CD14-positive monocyte (primary cell): Measurements from ENCODE around the gene MRM3. TPM values are rescaled to one million over a fixed set of nuclear protein-coding genes. Genes with fewer than 3 reads are reported as not detected.

Source experiments
- DNase-seq, 3 donors: peaks; one replicate each; pipeline ENCODE4 v3.0.0-alpha.2; 2011 to 2022
- H2AFZ ChIP-seq: 2 replicates; pipeline ENCODE4 v1.6.0; 2012; ENCODE audit warnings: mild to moderate bottlenecking, low read depth, low read length, inconsistent platforms; ENCODE audit not compliant: insufficient read depth, poor library complexity, severe bottlenecking
- H3K27ac ChIP-seq, 2 donors: 1 replicate in 1 of 2; 2 replicates in 1 of 2; pipeline ENCODE4 v1.5.1; 2012 to 2013; ENCODE audit warnings: low read length in 2 of 2, control low read depth in 1 of 2, inconsistent platforms in 1 of 2, low read depth in 1 of 2, mild to moderate bottlenecking in 1 of 2
- H3K27me3 ChIP-seq, 2 donors: one replicate each; pipeline versions ENCODE4 v1.6.0 to v1.6.1; 2011 to 2013; ENCODE audit warnings: low read length in 2 of 2; ENCODE audit not compliant: control insufficient read depth in 2 of 2, insufficient read depth in 2 of 2
- H3K36me3 ChIP-seq, 2 donors: replicated peaks in 1 of 2; 1 replicate in 1 of 2; 2 replicates in 1 of 2; pipeline versions ENCODE4 v1.5.1 to v1.6.1; 2012 to 2013; ENCODE audit warnings: low read length in 2 of 2, control low read depth in 1 of 2, inconsistent platforms in 1 of 2, mild to moderate bottlenecking in 1 of 2; ENCODE audit not compliant: insufficient read depth in 2 of 2, control insufficient read depth in 1 of 2
- H3K4me1 ChIP-seq, 2 donors: 1 replicate in 1 of 2; 2 replicates in 1 of 2; pipeline versions ENCODE4 v1.5.1 to v1.6.1; 2012 to 2013; ENCODE audit warnings: low read length in 2 of 2, control low read depth in 1 of 2, inconsistent platforms in 1 of 2, mild to moderate bottlenecking in 1 of 2, moderate library complexity in 1 of 2; ENCODE audit not compliant: insufficient read depth in 2 of 2, control insufficient read depth in 1 of 2
- H3K4me2 ChIP-seq: replicated peaks from 2 replicates; pipeline ENCODE3; 2012; ENCODE audit warnings: low read length, moderate library complexity, mild to moderate bottlenecking; ENCODE audit not compliant: poor library complexity, severe bottlenecking; ENCODE audit errors: extremely low read depth
- H3K4me3 ChIP-seq, 3 experiments: fragments of 200-600 bp in 1 of 3; sonication (generic) in 1 of 3; replicated peaks in 1 of 3; 1 replicate in 2 of 3; 2 replicates in 1 of 3; pipeline ENCODE4 v1.5.1; 2011 to 2013; ENCODE audit warnings: low read length in 3 of 3, mild to moderate bottlenecking in 3 of 3, control low read depth in 2 of 3, low read depth in 2 of 3, inconsistent platforms in 1 of 3, moderate library complexity in 1 of 3
- H3K79me2 ChIP-seq: 2 replicates; pipeline ENCODE4 v1.6.0; 2012; ENCODE audit warnings: mild to moderate bottlenecking, control low read depth, inconsistent platforms, low read length, moderate library complexity; ENCODE audit not compliant: insufficient read depth
- H3K9ac ChIP-seq: 2 replicates; pipeline ENCODE4 v1.6.0; 2017; ENCODE audit warnings: low read length, mild to moderate bottlenecking; ENCODE audit not compliant: insufficient read depth, poor library complexity, severe bottlenecking
- H3K9me3 ChIP-seq, 2 donors: replicated peaks in 1 of 2; 1 replicate in 1 of 2; 2 replicates in 1 of 2; pipeline versions ENCODE4 v1.5.1 to v1.6.1; 2012 to 2013; ENCODE audit warnings: low read length in 2 of 2, control low read depth in 1 of 2; ENCODE audit not compliant: control insufficient read depth in 1 of 2, insufficient read depth in 1 of 2
- H4K20me1 ChIP-seq: 2 replicates; pipeline ENCODE4 v1.6.0; 2012; ENCODE audit warnings: mild to moderate bottlenecking, low read length, control low read depth, moderate library complexity; ENCODE audit not compliant: insufficient read depth
- H3K27ac Mint-ChIP-seq, 7 donors: one replicate each; pipeline ENCODE4 v1.8.0; 2020; ENCODE audit warnings: mild to moderate bottlenecking in 7 of 7, mixed read lengths in 7 of 7, moderate library complexity in 6 of 7, inconsistent platforms in 2 of 7
- H3K27me3 Mint-ChIP-seq, 3 donors: one replicate each; pipeline ENCODE4 v1.8.0; 2021 to 2022; ENCODE audit warnings: low read depth in 3 of 3, mild to moderate bottlenecking in 3 of 3, mixed read lengths in 3 of 3, moderate library complexity in 3 of 3, inconsistent platforms in 1 of 3
- H3K36me3 Mint-ChIP-seq, 2 donors: one replicate each; pipeline ENCODE4 v1.8.0; 2020; ENCODE audit warnings: mixed read lengths in 2 of 2, inconsistent platforms in 1 of 2, mild to moderate bottlenecking in 1 of 2
- H3K4me1 Mint-ChIP-seq: one replicate; pipeline ENCODE4 v1.8.0; 2020; ENCODE audit warnings: mild to moderate bottlenecking, mixed read lengths
- H3K4me3 Mint-ChIP-seq, 2 donors: one replicate each; pipeline ENCODE4 v1.8.0; 2020; ENCODE audit warnings: mild to moderate bottlenecking in 2 of 2, mixed read lengths in 2 of 2, moderate library complexity in 1 of 2
- H3K9me3 Mint-ChIP-seq, 7 donors: one replicate each; pipeline ENCODE4 v1.8.0; 2020 to 2022; ENCODE audit warnings: mixed read lengths in 7 of 7, mild to moderate bottlenecking in 6 of 7, moderate library complexity in 6 of 7, inconsistent platforms in 2 of 7
- CTCF ChIP-seq: fragments of 200-600 bp; IDR thresholded peaks from one replicate; pipeline ENCODE4 v1.8.0; 2022; ENCODE audit warnings: antibody characterized with exemption, mild to moderate bottlenecking
- WGBS: methylation state at CpG from one replicate; pipeline ENCODE4 v1.1.5; 2013; ENCODE audit warnings: missing lambda C conversion rate; ENCODE audit not compliant: insufficient coverage; 5-methylcytosine and 5-hydroxymethylcytosine counted together
- intact Hi-C, 2 donors: fragments of 100-400 bp; cut with micrococcal nuclease; formaldehyde crosslinking; loops; one replicate each; pipeline versions ENCODE4 v1.15.0 to v1.15.1; 2023
- polyA plus RNA-seq, 3 donors: library from polyadenylated mRNA; depleted of rRNA in 1 of 3; unstranded in 2 of 3; stranded (reverse) in 1 of 3; fragments of 300-500 nt in 2 of 3; fragments of >200 nt in 1 of 3; fragmentation: Illumina TruSeq in 2 of 3; gene quantifications; 1 replicate in 2 of 3; 2 replicates in 1 of 3; pipeline ENCODE4 v1.2.3, GENCODE V29; 2012 to 2021

Gene MRM3
- polyA plus RNA-seq, 3 donors: 9.3 to 15.4 (median 12.8) TPM

- Mint-ChIP-seq H3K36me3 (peaks cover 63 to 72% of the 10 kb centered on the region in 2 donors), H3K27ac (no peak overlapping the region), H3K4me3 (no peak overlapping the region), H3K4me1 (peaks cover 8% of the 10 kb centered on the region), H3K27me3 (peaks cover 0 to 3% (median 0%) of the 10 kb centered on the region in 3 donors), H3K9me3 (peaks cover 0 to 3% (median 0%) of the 10 kb centered on the region in 7 donors)
- no peaks in the 10 kb centered on the region for H4K20me1 ChIP-seq
- H3K4me1 ChIP-seq: peaks cover 7 to 9% of the 10 kb centered on the region in 2 donors
- H3K36me3 ChIP-seq: peaks cover 50 to 74% of the 10 kb centered on the region in 2 donors
- H2AFZ ChIP-seq: no peak overlapping the region
- intact Hi-C loops: no loop called here
- no peak overlapping the region for H3K27ac ChIP-seq
- H3K27me3 ChIP-seq: no peaks in the 10 kb centered on the region
- no peak for DNase-seq
- H3K4me2 ChIP-seq: no peak overlapping the region
- no peak overlapping the region for H3K4me3 ChIP-seq
- no peak for TF ChIP-seq CTCF
- no peak overlapping the region for H3K9ac ChIP-seq
- WGBS: 96% methylated on average over 5 of the region's 12 CpGs
- H3K79me2 ChIP-seq: peaks cover 16% of the 10 kb centered on the region
- H3K9me3 ChIP-seq: no peaks in the 10 kb centered on the region
Measured at GRCh38 chr17:787641-788221, 5.6 kb downstream of the MRM3 start.

- no peak for DNase-seq
- Mint-ChIP-seq H3K27me3 (peaks cover 0 to 3% (median 0%) of the 10 kb centered on the region in 3 donors), H3K4me3 (no peak overlapping the region), H3K27ac (no peak overlapping the region), H3K4me1 (peaks cover 2% of the 10 kb centered on the region), H3K36me3 (peaks cover 65 to 78% of the 10 kb centered on the region in 2 donors), H3K9me3 (peaks cover 0 to 3% (median 0%) of the 10 kb centered on the region in 7 donors)
- Histone ChIP-seq H3K79me2 (peaks cover 8% of the 10 kb centered on the region), H4K20me1 (no peaks in the 10 kb centered on the region), H3K9ac (no peak overlapping the region), H3K4me1 (peaks cover 0 to under 1% of the 10 kb centered on the region in 2 donors), H3K36me3 (peaks cover 51 to 75% of the 10 kb centered on the region in 2 donors), H2AFZ (no peak overlapping the region), H3K4me3 (no peak overlapping the region), H3K4me2 (no peak overlapping the region), H3K27me3 (no peaks in the 10 kb centered on the region), H3K9me3 (no peaks in the 10 kb centered on the region), H3K27ac (no peak overlapping the region)
- TF ChIP-seq CTCF: no peak
- WGBS: 93% methylated on average over 4 of the region's 4 CpGs
- intact Hi-C loops: no loop called here
Measured at GRCh38 chr17:788551-788950, 6.4 kb downstream of the MRM3 start.
